ENCODE measurements around the gene ADAM29. TPM values are rescaled to one million over a fixed set of nuclear protein-coding genes. Genes with fewer than 3 reads are reported as not detected.

ADAM29 gene
- total and polyA plus RNA-seq, 9 of the 15 experiments (the other 6 are each of a cell fraction or from before 2014, with no cell fraction given), result not detected

- ChIA-PET CTCF (ENCODE audit: low intra/inter-chr PET ratio) (no interaction called here), POLR2A (no interaction called here)
- intact Hi-C loops (cut with micrococcal nuclease) (no loop called here), in situ Hi-C loops (cut with MboI) (no loop called here)
- no peaks in the 10 kb centered on the region for H3K79me2 ChIP-seq (ENCODE audit: control insufficient read depth, insufficient read depth, low read length)
- no peak for DNase-seq (ENCODE audit: extremely low read depth in 1 of 4, low spot score in 3 of 4)
- no peak for FAIRE-seq
- no peaks in the 10 kb centered on the region for H4K20me1 ChIP-seq (replicated peaks; ENCODE audit: control insufficient read depth, insufficient read depth, low read length)
- BruUV-seq (replicated peaks), result no TSS peak
- H3K4me2 ChIP-seq (ENCODE audit: insufficient read depth, low read length), result no peak overlapping the region
- H2AFZ ChIP-seq (ENCODE audit: low read depth, low read length), result no peak overlapping the region
- no peaks in the 10 kb centered on the region for H3K9me1 ChIP-seq (ENCODE audit: control insufficient read depth, insufficient read depth, low read length)
- no peaks in the 10 kb centered on the region for H3K4me1 ChIP-seq (replicated peaks in 1 of 2; ENCODE audit: control insufficient read depth in 2 of 2, insufficient read depth in 2 of 2, low read length in 2 of 2)
- WGBS (ENCODE audit: insufficient coverage, low coverage, missing lambda C conversion rate), result 0% methylated on average over 3 of the region's 3 CpGs
- TF ChIP-seq ZNF217 (CRISPR knock-in tag; IDR thresholded peaks at IDR 0.05) (no peak), NCOA1 (IDR thresholded peaks at IDR 0.05; ENCODE audit: low read depth) (no peak), SRSF9 (IDR thresholded peaks at IDR 0.05; ENCODE audit: borderline replicate concordance, low read depth, low read length) (no peak), PHF20 (IDR thresholded peaks at IDR 0.05; ENCODE audit: partially characterized antibody) (no peak), ZC3H4 (CRISPR knock-in tag; IDR thresholded peaks at IDR 0.05; ENCODE audit: borderline replicate concordance) (no peak), RAD51 (IDR thresholded peaks at IDR 0.05; ENCODE audit: borderline replicate concordance, low read depth) (no peak), MGA (IDR thresholded peaks at IDR 0.05) (no peak), SMAD1 (IDR thresholded peaks at IDR 0.05; ENCODE audit: low read depth, low read length, partially characterized antibody) (no peak), POLR3A (IDR thresholded peaks at IDR 0.05; ENCODE audit: borderline replicate concordance, extremely low read depth, insufficient read depth, insufficient read length) (no peak)
- TF ChIP-seq, protein P1, sequence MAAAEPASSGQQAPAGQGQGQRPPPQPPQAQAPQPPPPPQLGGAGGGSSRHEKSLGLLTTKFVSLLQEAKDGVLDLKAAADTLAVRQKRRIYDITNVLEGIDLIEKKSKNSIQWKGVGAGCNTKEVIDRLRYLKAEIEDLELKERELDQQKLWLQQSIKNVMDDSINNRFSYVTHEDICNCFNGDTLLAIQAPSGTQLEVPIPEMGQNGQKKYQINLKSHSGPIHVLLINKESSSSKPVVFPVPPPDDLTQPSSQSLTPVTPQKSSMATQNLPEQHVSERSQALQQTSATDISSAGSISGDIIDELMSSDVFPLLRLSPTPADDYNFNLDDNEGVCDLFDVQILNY (CRISPR knock-in tag; IDR thresholded peaks at IDR 0.05), result no peak
- no peaks in the 10 kb centered on the region for H3K27me3 ChIP-seq (ENCODE audit: control insufficient read depth in 2 of 2, insufficient read depth in 2 of 2, low read length in 2 of 2)
- H3K36me3 ChIP-seq (ENCODE audit: control insufficient read depth, insufficient read depth, low read length), result no peaks in the 10 kb centered on the region
- ATAC-seq, result no peak
- no peak overlapping the region for H3K4me3 ChIP-seq
- H3K9ac ChIP-seq (ENCODE audit: insufficient read depth in 1 of 2, low read depth in 2 of 2, low read length in 2 of 2), result no peak overlapping the region
- no peaks in the 10 kb centered on the region for H3K9me3 ChIP-seq (replicated peaks; ENCODE audit: control insufficient read depth, insufficient read depth, low read depth, low read length)
- no peak overlapping the region for H3K27ac ChIP-seq (ENCODE audit: extremely low read depth, low read depth, low read length)
Observed at GRCh38 chr4:174869339-174869738, 48.8 kb upstream of the ADAM29 start.
